H1 (cell line): Measurements from ENCODE around the gene LUM. TPM values are rescaled to one million over a fixed set of nuclear protein-coding genes. Genes with fewer than 3 reads are reported as not detected.

Experiments
- CTCF ChIA-PET: fragments of 300-600 bp; sonication (Branson Sonifier 250); formaldehyde crosslinking; loops from one replicate; lab custom pipeline; 2021; ENCODE audit not compliant: partially characterized antibody; lab: Charles Lee
- POLR2A ChIA-PET: fragments of 300-600 bp; sonication (Branson Sonifier 250); formaldehyde crosslinking; loops from one replicate; lab custom pipeline; 2021; ENCODE audit warnings: inconsistent platforms; ENCODE audit not compliant: partially characterized antibody; lab: Charles Lee
- DNase-seq, 2 experiments: peaks; one replicate each; pipeline versions ENCODE4 v3.0.0 to v3.0.0-alpha.2; 2010 to 2022; ENCODE audit warnings: low spot score in 2 of 2, low read depth in 1 of 2, mixed read lengths in 1 of 2
- FAIRE-seq: peaks from 2 replicates; lab custom pipeline; 2011; peaks lifted over from hg19 to GRCh38; lab: Jason Lieb, UNC
- H2AFZ ChIP-seq: 2 replicates; pipeline ENCODE4 v1.8.1; 2012; ENCODE audit warnings: low read length, inconsistent platforms
- H2AK5ac ChIP-seq: 2 replicates; pipeline ENCODE4 v1.6.1; 2013; ENCODE audit warnings: low read depth, low read length
- H2BK120ac ChIP-seq: replicated peaks from 2 replicates; pipeline ENCODE3; 2013; ENCODE audit warnings: low read depth, low read length, inconsistent platforms
- H2BK12ac ChIP-seq: 2 replicates; pipeline ENCODE4 v1.6.1; 2013; ENCODE audit warnings: low read depth, low read length
- H2BK15ac ChIP-seq: 2 replicates; pipeline ENCODE4 v1.6.1; 2013; ENCODE audit warnings: low read length
- H2BK20ac ChIP-seq: 2 replicates; pipeline ENCODE4 v1.6.1; 2013; ENCODE audit warnings: low read length
- H2BK5ac ChIP-seq: 2 replicates; pipeline ENCODE4 v1.6.1; 2013; ENCODE audit warnings: low read depth, low read length
- H3K14ac ChIP-seq: 2 replicates; pipeline ENCODE4 v1.6.1; 2013; ENCODE audit warnings: inconsistent platforms; ENCODE audit not compliant: insufficient read length
- H3K18ac ChIP-seq: 2 replicates; pipeline ENCODE4 v1.6.1; 2013; ENCODE audit warnings: low read length; ENCODE audit errors: extremely low read depth
- H3K23ac ChIP-seq: 2 replicates; pipeline ENCODE4 v1.6.1; 2013; ENCODE audit warnings: inconsistent platforms; ENCODE audit not compliant: insufficient read length
- H3K23me2 ChIP-seq: 2 replicates; pipeline ENCODE4 v1.6.1; 2013; ENCODE audit warnings: low read depth, low read length
- H3K27ac ChIP-seq: 2 replicates; pipeline ENCODE4 v1.6.1; 2011; ENCODE audit warnings: low read depth, low read length, inconsistent platforms
- H3K27me3 ChIP-seq, 4 experiments: replicated peaks in 1 of 4; 1 replicate in 1 of 4; 2 replicates in 3 of 4; pipeline versions ENCODE4 v1.6.1 to v1.8.1; 2011 to 2013; ENCODE audit warnings: low read length in 3 of 4, mild to moderate bottlenecking in 3 of 4, inconsistent platforms in 2 of 4, mixed read lengths in 2 of 4, moderate library complexity in 1 of 4; ENCODE audit not compliant: control insufficient read depth in 3 of 4, insufficient read depth in 3 of 4; ENCODE audit errors: extremely low read depth in 1 of 4
- H3K36me3 ChIP-seq, 4 experiments: 2 replicates each; pipeline versions ENCODE4 v1.6.1 to v1.8.1; 2011 to 2013; ENCODE audit warnings: mild to moderate bottlenecking in 4 of 4, low read length in 3 of 4, moderate library complexity in 2 of 4, control low read depth in 1 of 4, inconsistent platforms in 1 of 4; ENCODE audit not compliant: insufficient read depth in 4 of 4, control insufficient read depth in 2 of 4
- H3K4ac ChIP-seq: replicated peaks from 2 replicates; pipeline ENCODE3; 2013; ENCODE audit warnings: low read length, low read depth, mixed read lengths, inconsistent platforms; ENCODE audit not compliant: insufficient read length
- H3K4me1 ChIP-seq, 4 experiments: replicated peaks in 1 of 4; 1 replicate in 1 of 4; 2 replicates in 3 of 4; pipeline versions ENCODE4 v1.6.1 to v1.8.1; 2011 to 2013; ENCODE audit warnings: low read length in 3 of 4, inconsistent platforms in 2 of 4, mixed read lengths in 1 of 4; ENCODE audit not compliant: insufficient read depth in 4 of 4, control insufficient read depth in 3 of 4
- H3K4me2 ChIP-seq, 2 experiments: 2 replicates each; pipeline versions ENCODE4 v1.6.1 to v1.8.1; 2011 to 2013; ENCODE audit warnings: low read depth in 2 of 2, low read length in 2 of 2, control low read depth in 1 of 2, inconsistent platforms in 1 of 2, mild to moderate bottlenecking in 1 of 2; ENCODE audit not compliant: insufficient read depth in 1 of 2
- H3K4me3 ChIP-seq, 4 experiments: fragments of 200-600, 300-600 bp in 1 of 4; sonication (generic), shearing (Covaris generic), sonication (Bioruptor Twin) in 1 of 4; 2 replicates each; pipeline versions ENCODE4 v1.5.1 to v1.8.1; 2011 to 2016; ENCODE audit warnings: low read length in 4 of 4, low read depth in 3 of 4, control low read depth in 2 of 4, inconsistent platforms in 2 of 4, mild to moderate bottlenecking in 2 of 4, mixed read lengths in 1 of 4, moderate library complexity in 1 of 4; ENCODE audit not compliant: insufficient read depth in 2 of 4; ENCODE audit errors: extremely low read depth in 1 of 4
- H3K56ac ChIP-seq: replicated peaks from 2 replicates; pipeline ENCODE3; 2013; ENCODE audit warnings: low read depth, mild to moderate bottlenecking, mixed read lengths, low read length, inconsistent platforms; ENCODE audit not compliant: insufficient read length
- H3K79me1 ChIP-seq: 2 replicates; pipeline ENCODE4 v1.6.1; 2013; ENCODE audit warnings: low read depth, low read length, control low read depth
- H3K79me2 ChIP-seq, 2 experiments: 2 replicates each; pipeline versions ENCODE4 v1.6.1 to v1.8.1; 2012 to 2013; ENCODE audit warnings: low read length in 2 of 2, mild to moderate bottlenecking in 2 of 2, inconsistent platforms in 1 of 2; ENCODE audit not compliant: insufficient read depth in 2 of 2, control insufficient read depth in 1 of 2
- H3K9ac ChIP-seq, 4 experiments: replicated peaks in 1 of 4; 1 replicate in 1 of 4; 2 replicates in 3 of 4; pipeline versions ENCODE4 v1.6.1 to v1.8.1; 2011 to 2013; ENCODE audit warnings: low read depth in 3 of 4, low read length in 3 of 4, control low read depth in 2 of 4, mild to moderate bottlenecking in 2 of 4, moderate library complexity in 2 of 4, inconsistent platforms in 1 of 4; ENCODE audit errors: extremely low read depth in 1 of 4
- H3K9me3 ChIP-seq, 2 experiments: 2 replicates each; pipeline versions ENCODE4 v1.6.1 to v1.8.1; 2012 to 2013; ENCODE audit warnings: mild to moderate bottlenecking in 2 of 2, moderate library complexity in 2 of 2, control low read depth in 1 of 2, inconsistent platforms in 1 of 2, low read depth in 1 of 2, low read length in 1 of 2, mixed read lengths in 1 of 2; ENCODE audit not compliant: insufficient read depth in 2 of 2
- H4K20me1 ChIP-seq, 2 experiments: replicated peaks in 1 of 2; 2 replicates each; pipeline versions ENCODE3 to v1.8.1; 2011 to 2013; ENCODE audit warnings: inconsistent platforms in 2 of 2, low read length in 2 of 2, mild to moderate bottlenecking in 1 of 2; ENCODE audit not compliant: insufficient read depth in 2 of 2, control insufficient read depth in 1 of 2
- H4K5ac ChIP-seq: 2 replicates; pipeline ENCODE4 v1.6.1; 2013; ENCODE audit warnings: low read length, low read depth, mixed read lengths, inconsistent platforms; ENCODE audit not compliant: insufficient read length
- H4K8ac ChIP-seq: 2 replicates; pipeline ENCODE4 v1.8.0; 2013; ENCODE audit warnings: mild to moderate bottlenecking, moderate library complexity, low read length, inconsistent platforms; ENCODE audit not compliant: insufficient read depth; ENCODE audit errors: extremely low read depth
- H4K91ac ChIP-seq: replicated peaks from 2 replicates; pipeline ENCODE3; 2013; ENCODE audit warnings: low read length, mixed read lengths, inconsistent platforms; ENCODE audit not compliant: insufficient read length
- BRCA1 ChIP-seq: IDR thresholded peaks from 2 replicates; pipeline ENCODE4 v1.6.1; 2012; ENCODE audit warnings: low read depth, low read length, improper control_type of control experiment
- CREB1 ChIP-seq: IDR thresholded peaks from 2 replicates; pipeline ENCODE4 v1.6.1; 2012; ENCODE audit warnings: inconsistent platforms
- CTBP2 ChIP-seq: IDR thresholded peaks from 2 replicates; pipeline ENCODE4 v1.7.0; 2011; ENCODE audit warnings: borderline replicate concordance, mild to moderate bottlenecking, moderate library complexity, mixed read lengths, low read length; ENCODE audit not compliant: insufficient read depth, insufficient read length
- E2F6 ChIP-seq: IDR thresholded peaks from 2 replicates; pipeline ENCODE4 v1.6.1; 2012; ENCODE audit warnings: inconsistent platforms
- GTF2F1 ChIP-seq: IDR thresholded peaks from 2 replicates; pipeline ENCODE4 v1.6.1; 2012; ENCODE audit warnings: low read depth, low read length, improper control_type of control experiment, borderline replicate concordance
- POLR2AphosphoS5 ChIP-seq: IDR thresholded peaks from 2 replicates; pipeline ENCODE4 v1.6.1; 2011; ENCODE audit warnings: low read depth, low read length
- SIN3A ChIP-seq, 2 experiments: IDR thresholded peaks in 1 of 2; conservative IDR thresholded peaks in 1 of 2; 2 replicates each; pipeline ENCODE4 v1.6.1; 2011 to 2012; ENCODE audit warnings: low read length in 2 of 2, improper control_type of control experiment in 1 of 2, low read depth in 1 of 2, mild to moderate bottlenecking in 1 of 2
- SP2 ChIP-seq: IDR thresholded peaks from 2 replicates; pipeline ENCODE4 v1.6.1; 2012; ENCODE audit warnings: mild to moderate bottlenecking, low read length, inconsistent platforms
- TBP ChIP-seq: IDR thresholded peaks from 2 replicates; pipeline ENCODE4 v1.6.1; 2011; ENCODE audit warnings: low read depth, low read length, improper control_type of control experiment
- WGBS, 2 experiments: shearing (Covaris generic) in 1 of 2; methylation state at CpG; one replicate each; pipeline versions ENCODE4 v1.1.6 to v1.1.7; 2013 to 2015; ENCODE audit warnings: low lambda C conversion rate in 2 of 2, mixed read lengths in 2 of 2, inconsistent platforms in 1 of 2, low coverage in 1 of 2, missing lambda C conversion rate in 1 of 2; ENCODE audit not compliant: insufficient replicate concordance in 2 of 2, insufficient coverage in 1 of 2, insufficient read length in 1 of 2; ENCODE audit errors: extremely low coverage in 1 of 2, missing lambda C conversion rate in 1 of 2; 5-methylcytosine and 5-hydroxymethylcytosine counted together
- polyA plus RNA-seq, 7 experiments: library from polyadenylated mRNA; depleted of rRNA in 3 of 7; stranded (reverse) in 5 of 7; unstranded in 2 of 7; fragments of >200 nt in 5 of 7; fragments of 200-250 nt in 2 of 7; gene quantifications; 1 replicate in 5 of 7; 2 replicates in 1 of 7; 4 replicates in 1 of 7; pipeline versions ENCODE4 v1.2.1 to v1.2.3, GENCODE V29; 2011 to 2013; ENCODE audit warnings: missing spikeins in 2 of 7, mixed read lengths in 2 of 7
- total RNA-seq: library from RNA; stranded (reverse); fragmentation: NEBNext Ultra II Directional; extraction: Animal tissue kit (Norgen Biotek cat#: 25700); gene quantifications from 2 replicates; pipeline ENCODE4 v1.2.1, GENCODE V29; 2021

The LUM gene
- total and polyA plus RNA-seq, 2 of the 8 experiments (the other 6 are each of a cell fraction or from before 2014, with no cell fraction given) = not detected

- no peak overlapping the region for H3K27ac ChIP-seq
- no peak overlapping the region for H3K4me3 ChIP-seq
- no peaks in the 10 kb centered on the region for H3K79me1 ChIP-seq
- H2BK12ac ChIP-seq = no peak overlapping the region
- H3K4me1 ChIP-seq = no peaks in the 10 kb centered on the region
- H4K20me1 ChIP-seq = no peaks in the 10 kb centered on the region
- no peak overlapping the region for H3K14ac ChIP-seq
- no peaks in the 10 kb centered on the region for H3K79me2 ChIP-seq
- FAIRE-seq (no peak), DNase-seq (no peak)
- no peaks in the 10 kb centered on the region for H3K9me3 ChIP-seq
- no peaks in the 10 kb centered on the region for H3K27me3 ChIP-seq
- H2AFZ ChIP-seq = no peak overlapping the region
- no peak overlapping the region for H2AK5ac ChIP-seq
- H4K5ac ChIP-seq = no peak overlapping the region
- ChIA-PET CTCF (interaction anchor here (0.9 kb wide), 1 partner anchor 32 kb away, joined by 3 read pairs; no protein-coding TSS in a partner anchor), POLR2A (no interaction called here)
- 88% methylated on average over 1 of the region's 1 CpG; no CpG with 5 or more reads in 1 of the 2 experiments for WGBS, 2 experiments
- H3K56ac ChIP-seq = no peak overlapping the region
- no peak overlapping the region for H2BK15ac ChIP-seq
- no peak overlapping the region for H3K4me2 ChIP-seq
- no peak overlapping the region for H4K8ac ChIP-seq
- H3K4ac ChIP-seq = no peak overlapping the region
- no peak overlapping the region for H3K23ac ChIP-seq
- H3K9ac ChIP-seq = no peak overlapping the region
- no peak overlapping the region for H2BK20ac ChIP-seq
- no peak overlapping the region for H4K91ac ChIP-seq
- no peaks in the 10 kb centered on the region for H3K23me2 ChIP-seq
- H3K36me3 ChIP-seq = no peaks in the 10 kb centered on the region
- H3K18ac ChIP-seq = no peak overlapping the region
- H2BK120ac ChIP-seq = no peak overlapping the region
- no peak overlapping the region for H2BK5ac ChIP-seq
- no peak for TF ChIP-seq SIN3A (conservative IDR thresholded peaks at IDR 0.05 in 1 of 2, IDR thresholded peaks at IDR 0.05 in 1 of 2; ENCODE audit: low read depth in 1 of 2, low read length in 2 of 2)
- TF ChIP-seq GTF2F1 = no peak
- no peak for TF ChIP-seq POLR2AphosphoS5
- no peak for TF ChIP-seq TBP
- no peak for TF ChIP-seq SP2
- no peak for TF ChIP-seq CTBP2
- TF ChIP-seq CREB1 = no peak
- TF ChIP-seq BRCA1 = no peak
- no peak for TF ChIP-seq E2F6
Measured at GRCh38 chr12:91140026-91140931, 29.0 kb upstream of the LUM start.
